ENCODE results near the gene CD2AP. TPM values are rescaled to one million over a fixed set of nuclear protein-coding genes. Genes with fewer than 3 reads are reported as not detected.
"Not testable (repeated sequence)": the region's sequence is repeated elsewhere in the genome, so short reads cannot be mapped to it uniquely, and the experiment has no call there.

Gene CD2AP
- total and polyA plus RNA-seq, 4 donors = 14.2 to 104 (median 21.7) TPM

DNA sequence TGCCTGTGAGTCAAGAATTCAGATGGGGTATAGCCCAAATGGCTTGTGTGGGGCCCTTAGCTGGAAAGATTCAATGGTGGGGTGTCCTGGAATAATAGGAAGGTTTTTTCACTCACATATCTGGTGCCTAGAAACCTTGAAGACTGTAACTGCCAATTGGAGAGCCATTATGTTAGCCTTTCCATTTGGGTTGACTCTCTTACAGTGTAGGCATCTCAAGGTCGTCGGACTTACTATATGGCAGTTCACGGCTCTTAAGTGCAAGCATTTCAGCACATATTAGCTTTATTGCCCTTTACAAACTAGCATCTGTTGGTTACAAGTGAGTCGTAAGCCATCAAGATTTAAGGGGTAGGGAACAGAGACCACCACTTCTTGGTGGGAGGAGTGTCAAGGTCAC is 74.1 kb downstream of the CD2AP start:
- Histone ChIP-seq H3K27me3 (ENCODE audit: control insufficient read depth in 3 of 3, insufficient read depth in 3 of 3, low read length in 2 of 3) (no peaks in the 10 kb centered on the region), H3K27ac (ENCODE audit: low read depth in 1 of 2, low read length in 1 of 2) (no peak overlapping the region), H3K4me3 (no peak overlapping the region), H3K4me1 (ENCODE audit: control insufficient read depth in 5 of 5, insufficient read depth in 5 of 5, low read length in 5 of 5) (no peaks in the 10 kb centered on the region), H3K9ac (ENCODE audit: insufficient read depth in 1 of 2, low read length in 2 of 2) (no peak overlapping the region), H3K36me3 (ENCODE audit: control insufficient read depth in 4 of 4, insufficient read depth in 4 of 4, low read length in 4 of 4) (peaks cover 2 to 8% (median 5%) of the 10 kb centered on the region in 4 donors), H3K9me3 (ENCODE audit: control insufficient read depth in 4 of 4, insufficient read depth in 3 of 4, low read length in 3 of 4) (no peaks in the 10 kb centered on the region)
- no peak for DNase-seq
- TF ChIP-seq, protein P1, sequence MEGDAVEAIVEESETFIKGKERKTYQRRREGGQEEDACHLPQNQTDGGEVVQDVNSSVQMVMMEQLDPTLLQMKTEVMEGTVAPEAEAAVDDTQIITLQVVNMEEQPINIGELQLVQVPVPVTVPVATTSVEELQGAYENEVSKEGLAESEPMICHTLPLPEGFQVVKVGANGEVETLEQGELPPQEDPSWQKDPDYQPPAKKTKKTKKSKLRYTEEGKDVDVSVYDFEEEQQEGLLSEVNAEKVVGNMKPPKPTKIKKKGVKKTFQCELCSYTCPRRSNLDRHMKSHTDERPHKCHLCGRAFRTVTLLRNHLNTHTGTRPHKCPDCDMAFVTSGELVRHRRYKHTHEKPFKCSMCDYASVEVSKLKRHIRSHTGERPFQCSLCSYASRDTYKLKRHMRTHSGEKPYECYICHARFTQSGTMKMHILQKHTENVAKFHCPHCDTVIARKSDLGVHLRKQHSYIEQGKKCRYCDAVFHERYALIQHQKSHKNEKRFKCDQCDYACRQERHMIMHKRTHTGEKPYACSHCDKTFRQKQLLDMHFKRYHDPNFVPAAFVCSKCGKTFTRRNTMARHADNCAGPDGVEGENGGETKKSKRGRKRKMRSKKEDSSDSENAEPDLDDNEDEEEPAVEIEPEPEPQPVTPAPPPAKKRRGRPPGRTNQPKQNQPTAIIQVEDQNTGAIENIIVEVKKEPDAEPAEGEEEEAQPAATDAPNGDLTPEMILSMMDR (IDR thresholded peaks at IDR 0.05; ENCODE audit: control extremely low read depth, extremely low read depth) = no peak
- ATAC-seq (ENCODE audit: insufficient read depth, low FRiP score) = no peak
- 96 to 98% methylated on average over 4 of the region's 4 CpGs for WGBS, 2 donors

DNA sequence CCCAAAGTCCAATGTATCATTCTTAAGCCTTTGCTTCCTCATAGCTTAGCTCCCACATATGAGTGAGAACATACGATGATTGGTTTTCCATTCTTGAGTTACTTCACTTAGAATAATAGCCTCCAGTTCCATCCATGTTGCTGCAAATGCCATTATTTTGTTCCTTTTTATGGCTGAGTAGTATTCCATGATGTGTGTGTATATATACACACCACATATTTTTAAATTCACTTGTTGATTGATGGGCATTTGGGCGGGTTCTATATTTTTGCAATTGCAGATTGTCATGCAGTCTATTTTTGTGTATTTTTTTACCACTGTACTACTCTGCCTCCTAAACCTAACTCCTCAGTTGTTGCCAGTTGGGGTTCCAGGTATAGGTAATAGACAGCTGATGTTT is 74.7 kb downstream of the CD2AP start:
- Histone ChIP-seq H3K36me3 (ENCODE audit: control insufficient read depth in 4 of 4, insufficient read depth in 4 of 4, low read length in 4 of 4) (peaks cover 0 to 5% (median 3%) of the 10 kb centered on the region in 4 donors), H3K4me1 (ENCODE audit: control insufficient read depth in 5 of 5, insufficient read depth in 5 of 5, low read length in 5 of 5) (no peaks in the 10 kb centered on the region), H3K4me3 (no peak overlapping the region), H3K27me3 (ENCODE audit: control insufficient read depth in 3 of 3, insufficient read depth in 3 of 3, low read length in 2 of 3) (no peaks in the 10 kb centered on the region), H3K27ac (ENCODE audit: low read depth in 1 of 2, low read length in 1 of 2) (no peak overlapping the region), H3K9me3 (ENCODE audit: control insufficient read depth in 4 of 4, insufficient read depth in 3 of 4, low read length in 3 of 4) (no peaks in the 10 kb centered on the region), H3K9ac (ENCODE audit: insufficient read depth in 1 of 2, low read length in 2 of 2) (no peak overlapping the region)
- 98% methylated on average over 2 of the region's 2 CpGs for WGBS, 2 donors
- DNase-seq = no peak
- ATAC-seq (ENCODE audit: insufficient read depth, low FRiP score) = no peak
- TF ChIP-seq, protein P1 (IDR thresholded peaks at IDR 0.05; ENCODE audit: control extremely low read depth, extremely low read depth) = no peak

DNA sequence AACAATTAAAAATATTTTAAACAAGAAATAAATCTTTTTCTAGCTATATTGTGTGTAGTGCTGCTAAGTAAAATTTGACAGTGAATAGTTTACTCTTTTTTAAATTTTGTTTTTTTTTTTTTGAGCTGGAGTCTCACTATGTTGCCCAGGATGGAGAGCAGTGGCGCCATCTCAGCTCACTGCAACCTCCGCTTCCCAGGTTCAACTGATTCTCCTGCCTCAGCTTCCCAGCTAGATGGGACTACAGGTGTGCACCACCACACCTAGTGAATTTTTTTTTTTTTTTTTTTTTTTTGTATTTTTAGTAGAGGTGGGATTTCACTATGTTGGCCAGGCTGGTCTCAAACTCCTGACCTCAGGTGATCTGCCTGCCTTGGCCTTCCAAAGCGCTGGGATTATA is 75.7 kb downstream of the CD2AP start:
- H3K36me3 ChIP-seq (ENCODE audit: control insufficient read depth in 4 of 4, insufficient read depth in 4 of 4, low read length in 4 of 4); DNase-seq; H3K27me3 ChIP-seq (ENCODE audit: control insufficient read depth in 3 of 3, insufficient read depth in 3 of 3, low read length in 2 of 3); H3K9ac ChIP-seq (ENCODE audit: insufficient read depth in 1 of 2, low read length in 2 of 2); H3K27ac ChIP-seq (ENCODE audit: low read depth in 1 of 2, low read length in 1 of 2); H3K9me3 ChIP-seq (ENCODE audit: control insufficient read depth in 4 of 4, insufficient read depth in 3 of 4, low read length in 3 of 4); ATAC-seq (ENCODE audit: insufficient read depth, low FRiP score); H3K4me3 ChIP-seq; H3K4me1 ChIP-seq (ENCODE audit: control insufficient read depth in 5 of 5, insufficient read depth in 5 of 5, low read length in 5 of 5): not testable (repeated sequence)
- 97 to 99% methylated on average over 3 of the region's 3 CpGs for WGBS, 2 donors

DNA sequence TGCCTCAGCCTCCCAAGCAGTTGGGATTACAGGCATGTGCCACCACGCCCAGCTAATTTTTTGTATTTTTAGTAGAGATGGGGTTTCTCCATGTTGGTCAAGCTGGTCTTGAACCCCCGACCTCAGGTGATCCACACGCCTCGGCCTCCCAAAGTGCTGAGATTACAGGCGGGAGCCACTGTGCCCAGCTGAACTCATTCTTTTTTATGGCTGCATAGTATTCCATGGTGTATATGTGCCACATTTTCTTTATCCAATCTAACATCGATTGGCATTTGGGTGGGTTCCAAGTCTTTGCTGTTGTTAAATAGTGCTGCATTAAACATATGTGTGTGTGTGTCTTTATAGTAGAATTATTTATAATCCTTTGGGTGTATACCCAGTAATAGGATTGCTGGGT is 78.9 kb downstream of the CD2AP start:
- 90 to 98% methylated on average over 6 of the region's 6 CpGs for WGBS, 2 donors
- DNase-seq; H3K36me3 ChIP-seq (ENCODE audit: control insufficient read depth in 4 of 4, insufficient read depth in 4 of 4, low read length in 4 of 4); H3K4me3 ChIP-seq; H3K27me3 ChIP-seq (ENCODE audit: control insufficient read depth in 3 of 3, insufficient read depth in 3 of 3, low read length in 2 of 3); H3K27ac ChIP-seq (ENCODE audit: low read depth in 1 of 2, low read length in 1 of 2); H3K9ac ChIP-seq (ENCODE audit: insufficient read depth in 1 of 2, low read length in 2 of 2); H3K4me1 ChIP-seq (ENCODE audit: control insufficient read depth in 5 of 5, insufficient read depth in 5 of 5, low read length in 5 of 5); ATAC-seq (ENCODE audit: insufficient read depth, low FRiP score); H3K9me3 ChIP-seq (ENCODE audit: control insufficient read depth in 4 of 4, insufficient read depth in 3 of 4, low read length in 3 of 4): not testable (repeated sequence)

DNA sequence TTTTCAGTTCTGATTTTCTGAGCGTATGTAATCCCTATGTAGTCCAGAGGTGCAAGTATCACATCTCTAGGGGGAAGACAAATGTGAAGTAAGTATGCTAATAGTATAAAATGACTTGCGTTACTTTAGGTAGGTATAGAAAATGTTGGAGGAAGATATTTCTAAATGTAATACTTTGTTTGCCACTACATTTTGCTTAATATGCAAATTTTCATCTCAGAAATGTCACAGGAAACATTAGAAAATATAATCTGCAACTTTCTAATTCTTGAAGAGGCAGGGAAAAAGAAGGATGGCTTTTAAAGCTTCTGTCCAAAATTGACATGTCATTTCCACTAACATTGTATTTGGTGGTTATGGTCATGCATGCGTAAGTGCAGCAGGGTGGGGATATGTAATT is 85.6 kb downstream of the CD2AP start:
- DNase-seq (no peak), ATAC-seq (ENCODE audit: insufficient read depth, low FRiP score) (no peak)
- 91 to 95% methylated on average over 3 of the region's 3 CpGs for WGBS, 2 donors
- Histone ChIP-seq H3K4me3 (no peak overlapping the region), H3K27me3 (ENCODE audit: control insufficient read depth in 3 of 3, insufficient read depth in 3 of 3, low read length in 2 of 3) (no peaks in the 10 kb centered on the region), H3K9ac (ENCODE audit: insufficient read depth in 1 of 2, low read length in 2 of 2) (no peak overlapping the region), H3K4me1 (ENCODE audit: control insufficient read depth in 5 of 5, insufficient read depth in 5 of 5, low read length in 5 of 5) (no peaks in the 10 kb centered on the region), H3K27ac (ENCODE audit: low read depth in 1 of 2, low read length in 1 of 2) (no peak overlapping the region), H3K36me3 (ENCODE audit: control insufficient read depth in 4 of 4, insufficient read depth in 4 of 4, low read length in 4 of 4) (peaks cover 0 to 6% (median 0%) of the 10 kb centered on the region in 4 donors), H3K9me3 (ENCODE audit: control insufficient read depth in 4 of 4, insufficient read depth in 3 of 4, low read length in 3 of 4) (peaks cover 0 to 1% (median 0%) of the 10 kb centered on the region in 4 donors)
- TF ChIP-seq, protein P1 (IDR thresholded peaks at IDR 0.05; ENCODE audit: control extremely low read depth, extremely low read depth) = no peak

DNA sequence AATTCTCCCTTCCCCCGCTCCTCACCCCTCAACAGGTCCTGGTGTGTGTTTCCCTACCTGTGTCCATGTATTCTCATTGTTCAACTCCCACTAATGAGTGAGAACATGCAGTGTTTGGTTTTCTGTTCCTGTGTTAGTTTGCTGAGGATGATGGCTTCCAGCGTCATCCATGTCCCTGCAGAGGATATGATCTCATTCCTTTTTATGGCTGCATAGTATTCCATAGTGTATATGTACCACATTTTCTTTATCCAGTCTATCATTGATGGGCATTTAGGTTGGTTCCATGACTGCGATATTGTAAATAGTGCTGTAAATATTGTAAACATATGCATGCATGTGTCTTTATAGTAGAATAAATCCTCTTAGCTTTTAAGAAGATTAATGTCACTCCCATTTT is 89.0 kb downstream of the CD2AP start:
- ATAC-seq (ENCODE audit: insufficient read depth, low FRiP score); H3K27ac ChIP-seq (ENCODE audit: low read depth in 1 of 2, low read length in 1 of 2); H3K9me3 ChIP-seq (ENCODE audit: control insufficient read depth in 4 of 4, insufficient read depth in 3 of 4, low read length in 3 of 4); DNase-seq; H3K4me3 ChIP-seq; H3K27me3 ChIP-seq (ENCODE audit: control insufficient read depth in 3 of 3, insufficient read depth in 3 of 3, low read length in 2 of 3); H3K9ac ChIP-seq (ENCODE audit: insufficient read depth in 1 of 2, low read length in 2 of 2); H3K36me3 ChIP-seq (ENCODE audit: control insufficient read depth in 4 of 4, insufficient read depth in 4 of 4, low read length in 4 of 4); H3K4me1 ChIP-seq (ENCODE audit: control insufficient read depth in 5 of 5, insufficient read depth in 5 of 5, low read length in 5 of 5): not testable (repeated sequence)
- WGBS, 2 donors = 99% methylated on average over 3 of the region's 3 CpGs

All from lung (tissue), 12 donors.